Heart left ventricle (tissue), 16 donors: Measurements from ENCODE around the gene NMNAT3. TPM values are rescaled to one million over a fixed set of nuclear protein-coding genes. Genes with fewer than 3 reads are reported as not detected.

Source experiments
- ATAC-seq, 4 donors: fragments of 200-7000 bp; cut with Tn5 transposase; one replicate each; pipeline ENCODE4 v1.9.1; 2020 to 2022; ENCODE audit warnings: moderate library complexity in 4 of 4, mild to moderate bottlenecking in 3 of 4, moderate number of reproducible peaks in 1 of 4
- DNase-seq, 5 donors: peaks; one replicate each; pipeline ENCODE4 v3.0.0-alpha.2; 2020
- H3K27ac ChIP-seq, 12 donors: fragments of 200-600 bp; sonication (generic) in 4 of 12; one replicate each; pipeline versions ENCODE4 v1.5.0 to v1.8.0; 2016 to 2022; ENCODE audit warnings: mild to moderate bottlenecking in 2 of 12
- H3K27me3 ChIP-seq, 9 donors: fragments of 200-600 bp; sonication (generic) in 2 of 9; one replicate each; pipeline versions ENCODE4 v1.5.1 to v1.8.0; 2016 to 2022; ENCODE audit warnings: mild to moderate bottlenecking in 3 of 9
- H3K36me3 ChIP-seq, 9 donors: fragments of 200-600 bp; sonication (generic) in 2 of 9; one replicate each; pipeline versions ENCODE4 v1.5.0 to v1.8.0; 2018 to 2022; ENCODE audit warnings: mild to moderate bottlenecking in 2 of 9
- H3K4me1 ChIP-seq, 12 donors: fragments of 200-600 bp; sonication (generic) in 4 of 12; one replicate each; pipeline versions ENCODE4 v1.5.0 to v1.8.0; 2016 to 2022; ENCODE audit warnings: mild to moderate bottlenecking in 3 of 12
- H3K4me3 ChIP-seq, 12 donors: fragments of 200-600 bp; sonication (generic) in 4 of 12; one replicate each; pipeline versions ENCODE4 v1.5.0 to v1.8.0; 2017 to 2022; ENCODE audit warnings: mild to moderate bottlenecking in 9 of 12, moderate library complexity in 4 of 12
- H3K9me3 ChIP-seq, 12 donors: fragments of 200-600 bp; sonication (generic) in 4 of 12; one replicate each; pipeline versions ENCODE4 v1.5.0 to v1.8.0; 2016 to 2022; ENCODE audit warnings: mild to moderate bottlenecking in 1 of 12
- CTCF ChIP-seq, 12 donors: fragments of 200-600 bp; sonication (generic) in 4 of 12; IDR thresholded peaks; one replicate each; pipeline versions ENCODE4 v1.5.0 to v1.8.0; 2018 to 2022; ENCODE audit warnings: antibody characterized with exemption in 12 of 12, mild to moderate bottlenecking in 5 of 12
- POLR2A ChIP-seq, 2 donors: fragments of 450-650 bp; IDR thresholded peaks; one replicate each; pipeline ENCODE4 v1.6.1; 2017; ENCODE audit warnings: antibody characterized with exemption in 2 of 2, mild to moderate bottlenecking in 2 of 2, moderate library complexity in 2 of 2
- WGBS, 4 donors: extraction: QIAGEN DNeasy Blood & Tissue Kit in 2 of 4; methylation state at CpG; one replicate each; pipeline versions ENCODE4 v1.1.5 to v1.1.7; 2013 to 2018; 5-methylcytosine and 5-hydroxymethylcytosine counted together
- intact Hi-C, 10 donors: fragments of 100-400 bp; cut with DNase I; formaldehyde crosslinking; loops; one replicate each; pipeline versions ENCODE4 v1.11.1 to v1.14.2; 2022
- polyA plus RNA-seq, 2 donors: library from polyadenylated mRNA; stranded (reverse); fragments of 200-250 nt; gene quantifications; one replicate each; pipeline ENCODE4 v1.2.3, GENCODE V29; 2013
- total RNA-seq, 9 donors: library from RNA; depleted of rRNA in 2 of 9; stranded (reverse); fragments of >200 nt in 2 of 9; fragmentation: NEBNext Ultra II Directional in 3 of 9; extraction: Animal tissue kit (Norgen Biotek cat#: 25700) in 3 of 9; gene quantifications; one replicate each; pipeline versions ENCODE4 v1.1.0 to v1.2.4, GENCODE V29; 2016 to 2023
- donor health status: ischemic (EF 13 %, LVEDD 7.1; RV severe dilation, severe dysfunction).
- donor health status: healthy with polysubstance abuse.
- donor health status: DM: no; HTN: yes; CAD: no.
- donor health status: DM: no; HTN: no; CAD: no.
- donor health status: ischemic (EF 25% LVEDD 6.9; RV normal size, moderate dysfunction).
- donor health status: ischemic (EF 25% LVEDD 5.7; RV mildly dilated, moderate dysfunction).
- donor health status: healthy.
- donor health status: DM: yes; HTN: yes; CAD: no.
- donor health status: ischemic (EF 35%, LVEDD 5.7; RV mildly dilated, moderate dysfunction).
- donor health status: nonischemic (EF 11% LVEDD 7.7; RV severe dilation, severe dysfunction).
- donor health status: DM: yes; HTN: yes; CAD: no.
- donor health status: PGD.
- donor health status: ischemic (EF 29% LVEDD 5.4; RV normal size, mild dysfunction).
- donor health status: nonischemic (EF 23%, LVEDD 6.1; RV moderate dilation, normal function).

NMNAT3 gene
- total and polyA plus RNA-seq, 11 donors = 6.5 to 15.4 (median 11.0) TPM

GRCh38 chr3:139611528-139611927 lies 66.2 kb downstream of the NMNAT3 start:
- 79 to 82% (median 80%) methylated on average over 5 of the region's 5 CpGs for WGBS, 4 donors

GRCh38 chr3:139610886-139611285 lies 66.9 kb downstream of the NMNAT3 start:
- Histone ChIP-seq H3K4me3 (no peak overlapping the region), H3K27me3 (no peaks in the 10 kb centered on the region), H3K36me3 (no peaks in the 10 kb centered on the region), H3K9me3 (no peaks in the 10 kb centered on the region), H3K4me1 (no peaks in the 10 kb centered on the region), H3K27ac (no peak overlapping the region)
- TF ChIP-seq CTCF (IDR thresholded peaks at IDR 0.05) (no peak), POLR2A (IDR thresholded peaks at IDR 0.05) (no peak)
- ATAC-seq (no peak), DNase-seq (no peak)
- intact Hi-C loops = no loop called here
- 64 to 75% (median 69%) methylated on average over 4 of the region's 4 CpGs for WGBS, 4 donors

More at GRCh38 chr3:139611528-139611927, 66.2 kb downstream of the NMNAT3 start:
- DNase-seq (no peak), ATAC-seq (no peak)
- intact Hi-C loops = no loop called here
- TF ChIP-seq CTCF (IDR thresholded peaks at IDR 0.05) (no peak), POLR2A (IDR thresholded peaks at IDR 0.05) (no peak)
- no peak overlapping the region for H3K4me3 ChIP-seq
- H3K4me1 ChIP-seq = no peaks in the 10 kb centered on the region
- H3K9me3 ChIP-seq = no peaks in the 10 kb centered on the region
- H3K27ac ChIP-seq = no peak overlapping the region
- H3K27me3 ChIP-seq = no peaks in the 10 kb centered on the region
- H3K36me3 ChIP-seq = no peaks in the 10 kb centered on the region

- H3K27me3 ChIP-seq = no peaks in the 10 kb centered on the region
- no peaks in the 10 kb centered on the region for H3K9me3 ChIP-seq
- no peak overlapping the region for H3K27ac ChIP-seq
- no peak overlapping the region for H3K4me3 ChIP-seq
- intact Hi-C loops = no loop called here
- H3K4me1 ChIP-seq = no peaks in the 10 kb centered on the region
- ATAC-seq = no peak
- H3K36me3 ChIP-seq = no peaks in the 10 kb centered on the region
- DNase-seq = no peak
- TF ChIP-seq CTCF (IDR thresholded peaks at IDR 0.05) (no peak), POLR2A (IDR thresholded peaks at IDR 0.05) (no peak)
- 80 to 84% (median 82%) methylated on average over 3 of the region's 3 CpGs for WGBS, 4 donors
Observed at GRCh38 chr3:139608924-139609323, 68.8 kb downstream of the NMNAT3 start.

- intact Hi-C loops = no loop called here
- no peak for DNase-seq
- no peaks in the 10 kb centered on the region for H3K9me3 ChIP-seq
- 88 to 98% (median 92%) methylated on average over 3 of the region's 3 CpGs for WGBS, 4 donors
- H3K36me3 ChIP-seq = no peaks in the 10 kb centered on the region
- no peak overlapping the region for H3K27ac ChIP-seq
- H3K4me1 ChIP-seq = no peaks in the 10 kb centered on the region
- no peak overlapping the region for H3K4me3 ChIP-seq
- H3K27me3 ChIP-seq = no peaks in the 10 kb centered on the region
- no peak for TF ChIP-seq POLR2A (IDR thresholded peaks at IDR 0.05)
- TF ChIP-seq CTCF (IDR thresholded peaks at IDR 0.05) = no peak
- ATAC-seq = no peak
Observed at GRCh38 chr3:139608108-139608380, 69.7 kb downstream of the NMNAT3 start.
